Measurements from ENCODE around the gene TRAF1.

- TF ChIP-seq CTCF (IDR thresholded peaks at IDR 0.05; ENCODE audit: low read depth, low read length, missing input control) (no peak), REST (IDR thresholded peaks at IDR 0.05) (no peak), JUND (IDR thresholded peaks at IDR 0.05) (no peak), GABPA (IDR thresholded peaks at IDR 0.05 in 1 of 2, conservative IDR thresholded peaks at IDR 0.05 in 1 of 2) (no peak), TAF1 (conservative IDR thresholded peaks at IDR 0.05) (no peak), SP1 (IDR thresholded peaks at IDR 0.05) (no peak), MAX (IDR thresholded peaks at IDR 0.05) (no peak), RXRA (IDR thresholded peaks at IDR 0.05) (no peak)
Measured at GRCh38 chr9:120974181-120974580, 47.6 kb upstream of the TRAF1 start.

Measured in liver (tissue), 3 donors.